ENCODE results near the gene UGT2B17.

DNA sequence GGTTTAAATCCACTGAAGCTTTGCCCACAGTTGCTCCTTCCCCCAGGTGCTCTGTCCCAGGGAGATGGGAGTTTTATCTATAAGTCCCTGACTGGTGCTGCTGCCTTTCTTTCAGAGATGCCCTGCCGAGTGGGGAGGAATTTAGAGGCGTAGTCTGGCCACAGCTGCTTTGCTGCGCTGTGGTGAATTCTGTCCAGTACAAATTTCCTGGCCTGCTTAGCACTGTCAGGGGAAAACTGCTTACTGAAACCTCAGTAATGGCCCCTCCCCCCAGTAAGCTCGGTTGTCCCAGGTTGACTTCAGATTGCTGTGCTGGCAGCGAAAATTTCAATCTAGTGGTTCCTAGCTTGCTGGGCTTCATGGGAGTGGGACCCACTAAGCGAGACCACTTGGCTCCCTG is 40.1 kb downstream of the UGT2B17 start:
- TF ChIP-seq, protein P1, sequence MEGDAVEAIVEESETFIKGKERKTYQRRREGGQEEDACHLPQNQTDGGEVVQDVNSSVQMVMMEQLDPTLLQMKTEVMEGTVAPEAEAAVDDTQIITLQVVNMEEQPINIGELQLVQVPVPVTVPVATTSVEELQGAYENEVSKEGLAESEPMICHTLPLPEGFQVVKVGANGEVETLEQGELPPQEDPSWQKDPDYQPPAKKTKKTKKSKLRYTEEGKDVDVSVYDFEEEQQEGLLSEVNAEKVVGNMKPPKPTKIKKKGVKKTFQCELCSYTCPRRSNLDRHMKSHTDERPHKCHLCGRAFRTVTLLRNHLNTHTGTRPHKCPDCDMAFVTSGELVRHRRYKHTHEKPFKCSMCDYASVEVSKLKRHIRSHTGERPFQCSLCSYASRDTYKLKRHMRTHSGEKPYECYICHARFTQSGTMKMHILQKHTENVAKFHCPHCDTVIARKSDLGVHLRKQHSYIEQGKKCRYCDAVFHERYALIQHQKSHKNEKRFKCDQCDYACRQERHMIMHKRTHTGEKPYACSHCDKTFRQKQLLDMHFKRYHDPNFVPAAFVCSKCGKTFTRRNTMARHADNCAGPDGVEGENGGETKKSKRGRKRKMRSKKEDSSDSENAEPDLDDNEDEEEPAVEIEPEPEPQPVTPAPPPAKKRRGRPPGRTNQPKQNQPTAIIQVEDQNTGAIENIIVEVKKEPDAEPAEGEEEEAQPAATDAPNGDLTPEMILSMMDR (optimal IDR thresholded peaks at IDR 0.05 in 1 of 3, IDR thresholded peaks at IDR 0.05 in 1 of 3, conservative IDR thresholded peaks at IDR 0.05 in 1 of 3; ENCODE audit: extremely low read depth in 1 of 3, insufficient read depth in 2 of 3, low read length in 3 of 3), result no peak
- no peak for TF ChIP-seq EZH2 (IDR thresholded peaks at IDR 0.05; ENCODE audit: low read length)

All from keratinocyte (primary cell).